GM19395 (cell line): ENCODE data around the gene PTPRN2.
"Not testable (repeated sequence)": the region's sequence is repeated elsewhere in the genome, so short reads cannot be mapped to it uniquely, and the experiment has no call there.

Experiments used
- ATAC-seq: cut with Tn5 transposase; IDR thresholded peaks from one replicate; pipeline ENCODE4 v1.9.1; 2021; ENCODE audit warnings: mild to moderate bottlenecking, moderate library complexity; ENCODE audit not compliant: unreplicated experiment

Gene PTPRN2

DNA sequence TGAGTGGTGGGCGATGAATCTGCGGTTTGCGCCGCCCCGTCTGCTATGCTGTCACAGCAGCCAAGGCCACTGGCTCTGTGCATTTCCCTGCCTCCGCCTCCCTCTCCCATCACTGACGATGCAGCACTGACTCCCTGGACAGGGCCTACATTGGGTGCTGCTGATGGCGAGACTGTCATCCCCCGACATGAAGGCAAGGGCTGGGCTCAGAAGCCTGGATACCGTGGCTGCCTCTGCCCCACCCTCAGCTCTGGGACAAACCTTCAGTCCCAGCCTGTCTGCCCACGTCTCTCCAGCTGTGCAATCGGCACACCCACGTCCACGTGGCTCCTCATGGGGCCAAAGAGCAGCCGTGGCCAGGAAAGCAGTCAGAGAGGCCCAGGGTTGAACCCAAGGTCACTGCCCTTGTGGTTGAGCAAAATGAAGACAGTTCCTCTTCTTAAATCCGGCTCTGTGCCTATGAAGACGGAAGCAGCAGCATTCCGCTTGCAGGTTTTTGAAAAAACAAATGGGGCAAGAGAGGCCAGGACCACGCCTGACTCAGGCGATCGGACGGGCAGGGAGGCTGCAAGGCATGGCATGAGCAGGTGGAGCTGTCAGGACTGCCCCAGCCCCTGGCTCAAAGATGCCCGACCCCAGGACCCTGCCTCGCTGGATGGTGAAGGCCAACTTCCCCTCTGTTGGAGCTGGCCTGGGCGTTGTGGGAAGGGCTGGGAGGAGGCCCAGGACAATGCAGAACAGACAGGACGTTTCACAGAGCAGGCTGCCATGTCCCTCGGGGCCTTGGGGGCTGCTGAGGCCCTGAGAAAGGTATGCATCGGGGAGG, 733.3 kb downstream of the PTPRN2 start:
- ATAC-seq = no peak

GRCh38 chr7:157853789-157854065, 733.9 kb downstream of the PTPRN2 start:
- no peak for ATAC-seq

DNA sequence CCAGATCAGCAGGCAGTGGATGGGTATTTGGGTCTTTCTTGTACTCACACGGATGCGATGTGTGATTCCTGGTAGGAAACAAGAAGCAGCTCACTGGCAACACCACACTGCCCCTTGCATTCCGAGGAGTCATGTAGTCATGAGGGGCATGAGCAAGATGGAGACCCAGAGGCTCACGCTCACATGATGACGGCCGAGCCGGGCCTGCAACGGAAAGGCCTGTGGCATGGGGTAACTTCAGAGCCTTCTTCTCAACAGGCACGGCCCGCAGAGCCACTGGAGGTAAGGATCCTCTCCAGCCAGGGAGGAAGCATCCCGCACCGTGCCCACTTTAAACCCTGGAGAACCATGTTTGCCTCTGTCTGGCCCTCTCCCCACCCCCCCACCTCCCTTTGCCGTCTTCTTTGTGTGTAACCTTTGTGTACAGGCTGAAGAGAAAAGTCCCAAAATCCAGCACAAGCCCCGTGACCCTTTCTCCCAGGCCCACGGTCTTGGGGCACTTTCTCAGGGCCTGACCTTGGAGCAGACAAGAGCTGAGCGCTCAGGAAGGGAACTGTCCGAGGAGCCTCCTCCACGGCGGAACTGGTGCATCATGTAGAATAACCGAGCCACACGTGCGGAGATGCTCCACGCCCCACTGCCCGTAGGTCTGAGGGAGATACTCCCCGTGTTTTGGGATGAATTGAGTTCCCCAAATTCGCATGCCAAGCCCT, 734.4 kb downstream of the PTPRN2 start:
- no peak for ATAC-seq

GRCh38 chr7:157851501-157852067, 736.0 kb downstream of the PTPRN2 start:
- no peak for ATAC-seq

- no peak for ATAC-seq
Measured at GRCh38 chr7:157850481-157851444, 736.9 kb downstream of the PTPRN2 start.

GRCh38 chr7:157849726-157850125, 737.9 kb downstream of the PTPRN2 start:
- ATAC-seq = no peak

DNA sequence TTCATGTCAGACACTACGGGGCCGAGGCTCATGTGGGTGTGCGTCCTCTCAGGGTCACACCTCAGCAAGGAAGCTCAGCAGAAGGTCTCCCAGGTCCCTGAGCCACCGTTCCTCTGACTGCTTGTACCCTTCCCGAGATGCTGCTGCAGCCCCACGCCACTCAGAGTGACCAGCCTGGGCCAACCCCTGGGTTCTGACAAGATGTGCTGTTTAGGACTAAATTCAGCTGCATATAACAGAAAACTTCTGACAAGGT, 738.4 kb downstream of the PTPRN2 start:
- no peak for ATAC-seq

GRCh38 chr7:157848508-157849340, 738.9 kb downstream of the PTPRN2 start:
- ATAC-seq = no peak

DNA sequence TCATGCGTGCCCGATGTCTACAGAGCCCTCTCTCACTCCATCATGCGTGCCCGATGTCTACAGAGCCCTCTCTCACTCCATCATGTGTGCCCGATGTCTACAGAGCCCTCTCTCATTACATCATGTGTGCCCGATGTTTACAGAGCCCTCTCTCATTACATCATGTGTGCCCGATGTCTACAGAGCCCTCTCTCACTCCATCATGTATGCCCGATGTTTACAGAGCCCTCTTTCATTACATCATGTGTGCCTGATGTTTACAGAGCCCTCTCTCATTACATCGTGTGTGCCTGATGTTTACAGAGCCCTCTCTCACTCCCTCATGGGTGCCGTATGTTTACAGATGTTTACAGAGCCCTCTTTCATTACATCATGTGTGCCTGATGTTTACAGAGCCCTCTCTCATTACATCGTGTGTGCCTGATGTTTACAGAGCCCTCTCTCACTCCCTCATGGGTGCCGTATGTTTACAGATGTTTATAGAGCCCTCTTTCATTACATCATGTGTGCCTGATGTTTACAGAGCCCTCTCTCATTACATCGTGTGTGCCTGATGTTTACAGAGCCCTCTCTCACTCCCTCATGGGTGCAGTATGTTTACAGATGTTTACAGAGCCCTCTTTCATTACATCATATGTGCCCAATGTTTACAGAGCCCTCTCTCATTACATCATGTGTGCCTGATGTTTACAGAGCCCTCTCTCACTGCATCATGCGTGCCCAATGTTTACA, 739.7 kb downstream of the PTPRN2 start:
- not testable (repeated sequence) for ATAC-seq

DNA sequence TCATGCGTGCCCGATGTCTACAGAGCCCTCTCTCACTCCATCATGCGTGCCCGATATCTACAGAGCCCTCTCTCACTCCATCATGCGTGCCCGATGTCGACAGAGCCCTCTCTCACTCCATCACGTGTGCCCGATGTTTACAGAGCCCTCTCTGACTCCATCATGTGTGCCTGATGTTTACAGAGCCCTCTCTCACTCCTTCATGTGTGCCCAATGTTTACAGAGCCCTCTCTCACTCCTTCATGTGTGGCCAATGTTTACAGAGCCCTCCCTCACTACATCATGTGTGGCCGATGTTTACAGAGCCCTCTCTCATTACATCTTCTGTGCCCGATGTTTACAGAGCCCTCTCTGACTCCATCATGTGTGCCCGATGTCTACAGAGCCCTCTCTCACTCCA, 740.9 kb downstream of the PTPRN2 start:
- not testable (repeated sequence) for ATAC-seq

DNA sequence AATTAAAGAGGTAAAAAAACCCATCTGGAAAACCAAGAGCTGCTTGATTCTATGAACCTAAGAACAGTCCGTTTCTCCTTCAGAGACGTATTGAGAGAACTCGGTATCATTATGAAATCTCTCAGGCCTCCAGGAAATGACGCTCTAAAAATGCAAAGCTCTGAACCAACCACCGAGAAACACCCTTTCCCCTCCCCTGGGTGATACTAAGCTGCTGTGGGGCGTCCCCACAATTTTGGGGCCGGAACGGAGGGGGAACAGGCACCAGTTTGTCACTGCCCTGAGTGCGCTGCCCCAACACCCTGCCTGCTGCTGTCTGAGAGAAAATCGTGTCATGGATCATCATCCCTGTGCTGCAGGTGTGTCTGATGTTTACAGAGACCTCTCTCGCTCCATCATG, 741.4 kb downstream of the PTPRN2 start:
- no peak for ATAC-seq

- no peak for ATAC-seq
Measured at GRCh38 chr7:157845203-157845835, 742.3 kb downstream of the PTPRN2 start.

- ATAC-seq = no peak
Measured at GRCh38 chr7:157844611-157845010, 743.0 kb downstream of the PTPRN2 start.

DNA sequence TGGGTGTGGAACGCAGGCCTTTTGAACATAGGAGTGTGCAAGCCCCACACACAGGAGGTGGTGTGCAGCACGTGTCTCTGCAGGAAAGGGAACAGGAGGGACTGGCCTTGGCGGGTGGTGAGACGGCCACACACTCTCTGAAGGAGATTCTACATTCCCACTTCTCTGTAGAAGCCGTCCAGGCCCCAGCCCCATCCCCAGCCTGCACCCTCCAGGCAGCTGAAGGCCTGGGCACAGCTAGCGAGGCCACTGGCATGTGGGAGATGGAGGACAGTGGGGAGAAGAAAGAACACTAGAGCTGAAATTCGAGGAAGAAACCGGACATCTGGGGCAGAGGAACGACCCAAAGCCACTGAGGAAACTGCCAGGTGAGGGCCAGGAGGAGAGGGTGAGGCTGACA, 743.5 kb downstream of the PTPRN2 start:
- no peak for ATAC-seq

DNA sequence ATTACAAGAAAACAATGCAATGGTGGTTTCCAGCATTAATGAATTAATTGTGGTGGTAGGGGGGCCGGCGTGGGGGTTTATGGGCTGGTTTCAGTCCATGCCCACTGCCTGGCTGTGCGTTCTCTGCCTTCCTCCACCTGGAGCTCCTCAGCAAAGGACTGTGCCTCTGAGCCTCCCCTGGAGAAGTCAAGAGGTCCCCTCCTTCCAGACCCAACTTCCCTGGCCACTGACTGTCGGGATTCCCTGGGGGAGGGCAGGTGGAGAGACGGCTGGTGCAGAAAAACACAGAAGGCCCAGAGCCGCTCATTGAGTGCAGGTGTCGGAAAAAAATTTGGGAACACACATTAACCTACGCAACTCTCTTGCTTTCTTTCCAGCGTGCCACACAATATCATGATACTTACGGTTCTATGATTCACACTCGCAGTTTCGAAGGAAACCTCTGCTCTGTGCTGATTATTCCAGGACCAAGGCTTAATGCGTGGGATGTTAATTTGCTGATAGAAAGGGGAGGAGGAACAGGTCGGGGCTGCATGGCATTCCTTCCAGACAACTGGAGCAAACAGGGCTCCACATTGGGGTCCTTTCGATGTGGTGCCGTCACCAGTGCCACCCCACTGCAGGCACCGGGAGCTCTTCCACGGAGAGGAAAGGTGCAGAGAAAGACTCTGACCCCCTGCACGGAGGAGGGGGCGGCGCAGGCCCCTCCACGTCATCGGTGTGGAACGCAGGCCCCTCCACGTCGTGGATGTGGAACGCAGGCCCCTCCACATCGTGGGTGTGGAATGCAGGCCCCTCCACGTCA, 744.1 kb downstream of the PTPRN2 start:
- ATAC-seq = no peak

DNA sequence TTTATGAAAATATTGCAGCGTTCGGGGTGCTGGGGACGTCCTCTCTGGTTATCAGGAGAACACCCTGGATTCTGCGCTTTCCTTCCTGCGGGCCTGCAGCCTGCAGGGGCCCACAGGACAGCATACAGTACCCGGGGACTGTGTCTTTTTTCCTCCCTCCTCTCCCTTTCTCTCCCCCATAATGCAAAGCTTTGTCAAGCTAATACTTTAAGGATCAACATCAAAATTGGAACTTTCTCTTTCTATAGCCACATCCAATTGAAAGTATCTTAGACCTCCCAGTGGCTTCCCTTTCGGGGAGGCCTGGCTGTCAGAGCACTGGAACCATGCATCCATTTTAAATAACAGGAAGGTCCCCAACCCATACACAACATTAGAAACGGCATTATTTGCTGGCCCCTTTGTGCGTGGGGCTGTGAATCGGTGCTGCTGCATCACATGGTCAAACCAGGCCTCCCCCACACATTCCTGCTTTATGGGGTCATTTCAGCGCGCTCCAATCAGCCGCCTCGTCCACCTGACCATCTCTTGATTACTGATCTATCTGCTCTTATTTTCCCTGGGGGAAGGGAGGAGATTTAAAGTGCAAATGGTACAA, 745.8 kb downstream of the PTPRN2 start:
- no peak for ATAC-seq

- ATAC-seq = no peak
Measured at GRCh38 chr7:157840914-157841772, 746.5 kb downstream of the PTPRN2 start.
